GM18511 (cell line): ENCODE measurements around the gene ANKRD11.
"Not testable (repeated sequence)": the region's sequence is repeated elsewhere in the genome, so short reads cannot be mapped to it uniquely, and the experiment has no call there.

Experiments used
- ATAC-seq: cut with Tn5 transposase; IDR thresholded peaks from one replicate; pipeline ENCODE4 v1.9.1; 2021; ENCODE audit warnings: mild to moderate bottlenecking, moderate library complexity; ENCODE audit not compliant: unreplicated experiment

Gene ANKRD11

GRCh38 chr16:89410322-89410721, 80.0 kb downstream of the ANKRD11 start:
- ATAC-seq = no peak

GRCh38 chr16:89409161-89409711, 81.1 kb downstream of the ANKRD11 start:
- ATAC-seq = no peak

GRCh38 chr16:89408315-89408714, 82.0 kb downstream of the ANKRD11 start:
- ATAC-seq = no peak

GRCh38 chr16:89407925-89408300, 82.4 kb downstream of the ANKRD11 start:
- ATAC-seq = no peak

GRCh38 chr16:89407282-89407924, 83.0 kb downstream of the ANKRD11 start:
- no peak for ATAC-seq

GRCh38 chr16:89406277-89406888, 84.0 kb downstream of the ANKRD11 start:
- ATAC-seq = no peak

GRCh38 chr16:89404561-89404960, 85.8 kb downstream of the ANKRD11 start:
- no peak for ATAC-seq

GRCh38 chr16:89402962-89403361, 87.4 kb downstream of the ANKRD11 start:
- ATAC-seq = no peak

- no peak for ATAC-seq
Observed at GRCh38 chr16:89401641-89402445, 88.5 kb downstream of the ANKRD11 start.

- ATAC-seq = no peak
Observed at GRCh38 chr16:89401205-89401604, 89.2 kb downstream of the ANKRD11 start.

- ATAC-seq = no peak
Observed at GRCh38 chr16:89400740-89401139, 89.6 kb downstream of the ANKRD11 start.

- no peak for ATAC-seq
Observed at GRCh38 chr16:89398924-89399323, 91.4 kb downstream of the ANKRD11 start.

- ATAC-seq = no peak
Observed at GRCh38 chr16:89397331-89397861, 93.0 kb downstream of the ANKRD11 start.

- ATAC-seq = no peak
Observed at GRCh38 chr16:89396156-89396555, 94.2 kb downstream of the ANKRD11 start.

- ATAC-seq = no peak
Observed at GRCh38 chr16:89395150-89396142, 94.9 kb downstream of the ANKRD11 start.

- ATAC-seq = no peak
Observed at GRCh38 chr16:89393738-89394406, 96.5 kb downstream of the ANKRD11 start.

GRCh38 chr16:89392881-89393737, 97.3 kb downstream of the ANKRD11 start:
- no peak for ATAC-seq

- ATAC-seq = not testable (repeated sequence)
Observed at GRCh38 chr16:89390224-89390583, 100.2 kb downstream of the ANKRD11 start.
